ENCODE data around the gene ZNF765. TPM values are rescaled to one million over a fixed set of nuclear protein-coding genes. Genes with fewer than 3 reads are reported as not detected.

Gene ZNF765
- polyA plus RNA-seq, 3 donors: 1.5 to 5.0 (median 3.4) TPM

GRCh38 chr19:53424968-53425597 lies 30.1 kb downstream of the ZNF765 start:
- H3K79me2 ChIP-seq (ENCODE audit: insufficient read depth, low read length): no peaks in the 10 kb centered on the region
- no peak overlapping the region for H3K4me3 ChIP-seq (replicated peaks in 1 of 3; ENCODE audit: low read depth in 2 of 3, low read length in 3 of 3)
- Mint-ChIP-seq H3K4me3 (no peak overlapping the region), H3K4me1 (peaks cover 2% of the 10 kb centered on the region), H3K27ac (no peak overlapping the region), H3K36me3 (no peaks in the 10 kb centered on the region), H3K27me3 (ENCODE audit: low read depth in 3 of 3) (peaks cover 0 to 4% (median 0%) of the 10 kb centered on the region in 3 donors), H3K9me3 (peaks cover 0 to 12% (median 4%) of the 10 kb centered on the region in 7 donors)
- no peak overlapping the region for H3K4me2 ChIP-seq (replicated peaks; ENCODE audit: extremely low read depth, low read length, poor library complexity, severe bottlenecking)
- peaks cover 0 to under 1% of the 10 kb centered on the region in 2 donors for H3K9me3 ChIP-seq (replicated peaks in 1 of 2; ENCODE audit: control insufficient read depth in 1 of 2, insufficient read depth in 1 of 2, low read length in 2 of 2)
- H3K9ac ChIP-seq (ENCODE audit: insufficient read depth, low read length, poor library complexity, severe bottlenecking): no peak overlapping the region
- H3K27me3 ChIP-seq (ENCODE audit: control insufficient read depth in 2 of 2, insufficient read depth in 2 of 2, low read length in 2 of 2): no peaks in the 10 kb centered on the region
- H3K27ac ChIP-seq (ENCODE audit: low read depth in 1 of 2, low read length in 2 of 2): no peak overlapping the region
- no peaks in the 10 kb centered on the region for H4K20me1 ChIP-seq (ENCODE audit: insufficient read depth, low read length)
- intact Hi-C loops (cut with micrococcal nuclease): loop anchor here (2.0 kb wide), 1 partner anchor 322 kb away; no protein-coding TSS in a partner anchor
- DNase-seq: peak; percentile 63 to 73 (median 69)
- WGBS (ENCODE audit: insufficient coverage): 20% methylated on average over 5 of the region's 9 CpGs
- TF ChIP-seq CTCF (IDR thresholded peaks at IDR 0.05): peak; percentile 80
- H2AFZ ChIP-seq (ENCODE audit: insufficient read depth, low read depth, low read length, poor library complexity, severe bottlenecking): no peak overlapping the region
- no peaks in the 10 kb centered on the region for H3K36me3 ChIP-seq (replicated peaks in 1 of 2; ENCODE audit: control insufficient read depth in 1 of 2, insufficient read depth in 2 of 2, low read length in 2 of 2)
- no peaks in the 10 kb centered on the region for H3K4me1 ChIP-seq (ENCODE audit: control insufficient read depth in 1 of 2, insufficient read depth in 2 of 2, low read length in 2 of 2)

GRCh38 chr19:53431399-53432087 lies 36.6 kb downstream of the ZNF765 start, which contains the start of gene ZNF761:
Gene ZNF761, plus strand, starts transcription at chr19:53431984. Its CDS starts 15,285 bp downstream, at chr19:53447269.
- H3K4me1 Mint-ChIP-seq: peaks cover 19% of the 10 kb centered on the region
- H3K27ac ChIP-seq (ENCODE audit: low read depth in 1 of 2, low read length in 2 of 2): peak within 1 kb of the TSS; percentile 66 to 93
- WGBS (ENCODE audit: insufficient coverage): under 1% methylated on average over 40 of the region's 46 CpGs

More at GRCh38 chr19:53431399-53432087, 36.6 kb downstream of the ZNF765 start, which contains the start of gene ZNF761:
- Histone ChIP-seq H3K9me3 (replicated peaks in 1 of 2; ENCODE audit: control insufficient read depth in 1 of 2, insufficient read depth in 1 of 2, low read length in 2 of 2) (peaks cover 11 to 20% of the 10 kb centered on the region in 2 donors), H3K4me3 (replicated peaks in 1 of 3; ENCODE audit: low read depth in 2 of 3, low read length in 3 of 3) (peak within 1 kb of the TSS; percentile 55 to 94 (median 91)), H3K4me2 (replicated peaks; ENCODE audit: extremely low read depth, low read length, poor library complexity, severe bottlenecking) (peak within 1 kb of the TSS; percentile 80), H4K20me1 (ENCODE audit: insufficient read depth, low read length) (no peaks in the 10 kb centered on the region), H3K4me1 (ENCODE audit: control insufficient read depth in 1 of 2, insufficient read depth in 2 of 2, low read length in 2 of 2) (peaks cover 18 to 20% of the 10 kb centered on the region in 2 donors), H3K36me3 (replicated peaks in 1 of 2; ENCODE audit: control insufficient read depth in 1 of 2, insufficient read depth in 2 of 2, low read length in 2 of 2) (peaks cover 13 to 33% of the 10 kb centered on the region in 2 donors), H2AFZ (ENCODE audit: insufficient read depth, low read depth, low read length, poor library complexity, severe bottlenecking) (peak within 1 kb of the TSS; percentile 99), H3K79me2 (ENCODE audit: insufficient read depth, low read length) (peaks cover 25% of the 10 kb centered on the region), H3K9ac (ENCODE audit: insufficient read depth, low read length, poor library complexity, severe bottlenecking) (peak within 1 kb of the TSS; percentile 90), H3K27me3 (ENCODE audit: control insufficient read depth in 2 of 2, insufficient read depth in 2 of 2, low read length in 2 of 2) (peaks cover 0 to 4% of the 10 kb centered on the region in 2 donors)
- intact Hi-C loops (cut with micrococcal nuclease): loop anchor here (2.0 to 10.0 kb wide), 6 partner anchors 34 to 234 kb away; partner anchors contain the start of genes ZNF765 (in 2 of the 2) and ZNF813 (in 2 of the 2)
- peak within 1 kb of the TSS; percentile 93 to 96 for H3K4me3 Mint-ChIP-seq
- H3K9me3 Mint-ChIP-seq: peaks cover 2 to 26% (median 18%) of the 10 kb centered on the region in 7 donors
- peak; percentile 59 for TF ChIP-seq CTCF (IDR thresholded peaks at IDR 0.05)
- peak; percentile 91 to 92 (median 92) for DNase-seq
- peaks cover 30 to 32% of the 10 kb centered on the region in 2 donors for H3K36me3 Mint-ChIP-seq
- peak within 1 kb of the TSS; percentile 93 to 96 (median 94) for H3K27ac Mint-ChIP-seq
- peaks cover 1 to 9% (median 6%) of the 10 kb centered on the region in 3 donors for H3K27me3 Mint-ChIP-seq (ENCODE audit: low read depth in 3 of 3)

Data from CD14-positive monocyte (primary cell).